ENCODE measurements around the gene BHLHA9.
"Not testable (repeated sequence)": the region's sequence is repeated elsewhere in the genome, so short reads cannot be mapped to it uniquely, and the experiment has no call there.

The BHLHA9 gene
- total RNA-seq = 0 reads per million in 2 donors

GRCh38 chr17:1270210-1271029, at the start of gene BHLHA9:
TSS of gene BHLHA9 (plus strand) at chr17:1270444. CDS start at chr17:1270564, 120 bp downstream.
- DNase-seq = no peak

- DNase-seq = no peak
Measured at GRCh38 chr17:1221209-1221608, 49.0 kb upstream of the BHLHA9 start.

- DNase-seq = no peak
Measured at GRCh38 chr17:1222321-1222720, 47.9 kb upstream of the BHLHA9 start.

GRCh38 chr17:1223662-1224061, 46.6 kb upstream of the BHLHA9 start:
- DNase-seq = no peak

- DNase-seq = no peak
Measured at GRCh38 chr17:1224330-1224729, 45.9 kb upstream of the BHLHA9 start.

- no peak for DNase-seq
Measured at GRCh38 chr17:1226308-1226707, 43.9 kb upstream of the BHLHA9 start.

- DNase-seq = no peak
Measured at GRCh38 chr17:1227365-1227764, 42.9 kb upstream of the BHLHA9 start.

- peak; percentile 16 for DNase-seq
Measured at GRCh38 chr17:1227917-1228780, 42.1 kb upstream of the BHLHA9 start.

- no peak for DNase-seq
Measured at GRCh38 chr17:1228781-1229348, 41.4 kb upstream of the BHLHA9 start.

- DNase-seq = peak; percentile 23
Measured at GRCh38 chr17:1229349-1229899, 40.8 kb upstream of the BHLHA9 start.

GRCh38 chr17:1229900-1230501, 40.2 kb upstream of the BHLHA9 start:
- DNase-seq = no peak

- DNase-seq = no peak
Measured at GRCh38 chr17:1231456-1231855, 38.8 kb upstream of the BHLHA9 start.

GRCh38 chr17:1232331-1232730, 37.9 kb upstream of the BHLHA9 start:
- DNase-seq = no peak

GRCh38 chr17:1232786-1233185, 37.5 kb upstream of the BHLHA9 start:
- no peak for DNase-seq

GRCh38 chr17:1234455-1234854, 35.8 kb upstream of the BHLHA9 start:
- no peak for DNase-seq

- DNase-seq = no peak
Measured at GRCh38 chr17:1237471-1237870, 32.8 kb upstream of the BHLHA9 start.

- DNase-seq = no peak
Measured at GRCh38 chr17:1239210-1239609, 31.0 kb upstream of the BHLHA9 start.

- DNase-seq = not testable (repeated sequence)
Measured at GRCh38 chr17:1240426-1240825, 29.8 kb upstream of the BHLHA9 start.

- DNase-seq = no peak
Measured at GRCh38 chr17:1241929-1242328, 28.3 kb upstream of the BHLHA9 start.

GRCh38 chr17:1244606-1245012, 25.6 kb upstream of the BHLHA9 start:
- DNase-seq = no peak

- no peak for DNase-seq
Measured at GRCh38 chr17:1251866-1252608, 18.2 kb upstream of the BHLHA9 start.

GRCh38 chr17:1255041-1255440, 15.2 kb upstream of the BHLHA9 start:
- no peak for DNase-seq
